ENCODE results near the gene SKI.

GRCh38 chr1:2230781-2231531 is 2.8 kb downstream of the SKI start:
- TF ChIP-seq, protein P1, sequence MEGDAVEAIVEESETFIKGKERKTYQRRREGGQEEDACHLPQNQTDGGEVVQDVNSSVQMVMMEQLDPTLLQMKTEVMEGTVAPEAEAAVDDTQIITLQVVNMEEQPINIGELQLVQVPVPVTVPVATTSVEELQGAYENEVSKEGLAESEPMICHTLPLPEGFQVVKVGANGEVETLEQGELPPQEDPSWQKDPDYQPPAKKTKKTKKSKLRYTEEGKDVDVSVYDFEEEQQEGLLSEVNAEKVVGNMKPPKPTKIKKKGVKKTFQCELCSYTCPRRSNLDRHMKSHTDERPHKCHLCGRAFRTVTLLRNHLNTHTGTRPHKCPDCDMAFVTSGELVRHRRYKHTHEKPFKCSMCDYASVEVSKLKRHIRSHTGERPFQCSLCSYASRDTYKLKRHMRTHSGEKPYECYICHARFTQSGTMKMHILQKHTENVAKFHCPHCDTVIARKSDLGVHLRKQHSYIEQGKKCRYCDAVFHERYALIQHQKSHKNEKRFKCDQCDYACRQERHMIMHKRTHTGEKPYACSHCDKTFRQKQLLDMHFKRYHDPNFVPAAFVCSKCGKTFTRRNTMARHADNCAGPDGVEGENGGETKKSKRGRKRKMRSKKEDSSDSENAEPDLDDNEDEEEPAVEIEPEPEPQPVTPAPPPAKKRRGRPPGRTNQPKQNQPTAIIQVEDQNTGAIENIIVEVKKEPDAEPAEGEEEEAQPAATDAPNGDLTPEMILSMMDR (IDR thresholded peaks at IDR 0.05) = no peak
- TF ChIP-seq POLR2A (IDR thresholded peaks at IDR 0.05) (no peak), EP300 (IDR thresholded peaks at IDR 0.05) (no peak), POLR2AphosphoS5 (IDR thresholded peaks at IDR 0.05) (no peak)
